Upper lobe of left lung (tissue), 6 donors: Measurements from ENCODE around the gene TSR1. TPM values are rescaled to one million over a fixed set of nuclear protein-coding genes. Genes with fewer than 3 reads are reported as not detected.

Experiments used
- ATAC-seq, 2 donors: fragments of 200-7000 bp; cut with Tn5 transposase; one replicate each; pipeline ENCODE4 v1.9.1; 2022; ENCODE audit warnings: mild to moderate bottlenecking in 2 of 2, moderate library complexity in 2 of 2; ENCODE audit not compliant: low FRiP score in 2 of 2
- DNase-seq, 2 donors: peaks; one replicate each; pipeline ENCODE4 v3.0.0-alpha.2; 2019 to 2020
- H3K27ac ChIP-seq, 4 donors: fragments of 200-600 bp; sonication (generic); one replicate each; pipeline ENCODE4 v1.5.1; 2016 to 2019
- H3K27me3 ChIP-seq, 4 donors: fragments of 200-600 bp; sonication (generic); one replicate each; pipeline ENCODE4 v1.5.1; 2017 to 2019
- H3K36me3 ChIP-seq, 4 donors: fragments of 200-600 bp; sonication (generic); one replicate each; pipeline ENCODE4 v1.5.1; 2016 to 2019
- H3K4me1 ChIP-seq, 4 donors: fragments of 200-600 bp; sonication (generic); one replicate each; pipeline ENCODE4 v1.5.1; 2018 to 2019
- H3K4me3 ChIP-seq, 4 donors: fragments of 200-600 bp; sonication (generic); one replicate each; pipeline ENCODE4 v1.5.1; 2017 to 2019; ENCODE audit warnings: mild to moderate bottlenecking in 2 of 4, moderate library complexity in 1 of 4
- H3K9me3 ChIP-seq, 4 donors: fragments of 200-600 bp; sonication (generic); one replicate each; pipeline ENCODE4 v1.5.1; 2018 to 2019
- CTCF ChIP-seq, 6 experiments: fragments of 450-650 bp in 4 of 6; fragments of 200-600 bp in 2 of 6; sonication (generic) in 2 of 6; IDR thresholded peaks; one replicate each; pipeline ENCODE4 v1.5.1; 2016 to 2019; ENCODE audit warnings: antibody characterized with exemption in 6 of 6
- EP300 ChIP-seq, 4 donors: sonication (generic); formaldehyde crosslinking; IDR thresholded peaks; one replicate each; pipeline ENCODE4 v1.5.1; 2017; ENCODE audit warnings: antibody characterized with exemption in 4 of 4, control low read depth in 2 of 4
- POLR2A ChIP-seq, 4 donors: fragments of 450-650 bp; IDR thresholded peaks; one replicate each; pipeline ENCODE4 v1.5.1; 2016 to 2017; ENCODE audit warnings: antibody characterized with exemption in 4 of 4, mild to moderate bottlenecking in 2 of 4
- POLR2AphosphoS5 ChIP-seq, 2 donors: sonication (generic); formaldehyde crosslinking; IDR thresholded peaks; one replicate each; pipeline ENCODE4 v1.5.1; 2017; ENCODE audit warnings: antibody characterized with exemption in 2 of 2
- WGBS, 2 donors: methylation state at CpG; one replicate each; pipeline ENCODE4 v1.1.5; 2017 to 2018; 5-methylcytosine and 5-hydroxymethylcytosine counted together
- total RNA-seq, 6 donors: library from RNA; depleted of rRNA in 4 of 6; stranded (reverse); fragments of >200 nt in 4 of 6; gene quantifications; one replicate each; pipeline versions ENCODE4 v1.1.0 to v1.2.1, GENCODE V29; 2016 to 2021
- donor health status: DM: no; HTN: no; CAD: no; lungs with moderate emphysema.
- donor health status: DM: no; HTN: yes; CAD: no; lungs with severe emphysema.

The TSR1 gene
- total RNA-seq, 6 donors from 2014 or later: 15.8 to 52.4 (median 23.6) TPM

GRCh38 chr17:2289878-2290478 lies 46.3 kb downstream of the TSR1 start:
- TF ChIP-seq CTCF (IDR thresholded peaks at IDR 0.05) (no peak), POLR2AphosphoS5 (IDR thresholded peaks at IDR 0.05) (no peak), EP300 (IDR thresholded peaks at IDR 0.05) (no peak), POLR2A (IDR thresholded peaks at IDR 0.05) (no peak)
- Histone ChIP-seq H3K27me3 (no peaks in the 10 kb centered on the region), H3K4me3 (no peak overlapping the region), H3K36me3 (peaks cover 19 to 88% (median 46%) of the 10 kb centered on the region in 4 donors), H3K4me1 (no peaks in the 10 kb centered on the region), H3K9me3 (no peaks in the 10 kb centered on the region), H3K27ac (no peak overlapping the region)
- DNase-seq (no peak), ATAC-seq (no peak)
- WGBS, 2 donors: 85 to 89% methylated on average over 5 of the region's 5 CpGs

DNA sequence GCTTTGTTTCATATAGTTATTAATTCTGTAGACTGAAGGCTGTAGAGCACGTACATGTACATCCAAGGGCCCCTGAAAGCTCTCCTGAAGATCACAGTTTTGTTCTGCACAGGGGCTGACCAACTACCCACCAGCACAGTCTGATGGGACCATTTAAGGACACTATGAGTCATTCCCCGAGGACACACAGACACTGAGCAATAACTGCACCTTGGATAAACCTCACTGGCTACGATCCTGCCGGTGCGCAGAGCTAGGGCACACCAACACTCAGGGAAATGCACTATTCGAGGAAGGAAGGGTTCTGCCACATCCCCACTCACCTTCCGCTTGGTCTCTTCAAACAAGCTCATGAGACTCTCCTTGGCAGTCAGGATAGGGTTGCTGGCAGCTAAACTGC lies 53.0 kb downstream of the TSR1 start:
- DNase-seq: no peak
- Histone ChIP-seq H3K36me3 (peaks cover 12 to 89% (median 49%) of the 10 kb centered on the region in 4 donors), H3K4me3 (no peak overlapping the region), H3K9me3 (no peaks in the 10 kb centered on the region), H3K27ac (no peak overlapping the region), H3K4me1 (peaks cover 0 to 4% (median 0%) of the 10 kb centered on the region in 4 donors), H3K27me3 (no peaks in the 10 kb centered on the region)
- TF ChIP-seq POLR2AphosphoS5 (IDR thresholded peaks at IDR 0.05): no peak
- no peak for TF ChIP-seq CTCF (IDR thresholded peaks at IDR 0.05)
- 92 to 95% methylated on average over 7 of the region's 7 CpGs for WGBS, 2 donors
- no peak for ATAC-seq

DNA sequence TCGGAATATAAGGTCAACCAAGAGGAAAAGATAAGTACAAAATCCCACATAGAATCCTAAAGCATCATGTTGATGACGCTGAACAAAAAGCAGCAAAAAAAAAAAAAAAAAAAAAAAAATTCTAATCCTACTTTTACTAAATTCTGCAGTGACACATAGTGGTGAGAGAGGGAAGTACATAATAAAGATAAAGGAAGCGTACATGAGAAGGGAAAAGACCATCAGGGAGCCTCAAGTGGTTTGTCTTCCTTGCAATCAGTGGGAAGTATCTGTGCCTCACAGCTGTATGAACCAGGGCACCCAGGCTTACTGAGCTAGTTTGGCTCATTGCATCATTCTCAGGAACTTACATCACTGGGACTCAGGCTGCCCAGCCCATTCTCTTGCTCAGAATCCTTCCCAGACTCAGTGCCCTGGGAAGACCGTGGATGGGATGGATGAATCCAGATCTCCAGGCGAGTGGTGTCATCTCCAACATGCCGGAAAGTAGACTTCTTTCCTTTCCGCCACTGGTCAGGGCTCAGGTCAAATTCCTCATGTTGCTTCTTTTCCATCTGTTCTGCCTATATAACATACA lies 53.9 kb downstream of the TSR1 start:
- H3K27ac ChIP-seq: no peak overlapping the region
- TF ChIP-seq EP300 (IDR thresholded peaks at IDR 0.05): no peak
- peak; percentile 39 to 59 (median 52) for TF ChIP-seq CTCF (IDR thresholded peaks at IDR 0.05)
- no peak overlapping the region for H3K4me3 ChIP-seq
- no peaks in the 10 kb centered on the region for H3K9me3 ChIP-seq
- H3K36me3 ChIP-seq: peaks cover 12 to 88% (median 48%) of the 10 kb centered on the region in 4 donors
- 55 to 59% methylated on average over 7 of the region's 7 CpGs for WGBS, 2 donors
- peaks cover 0 to 4% (median 0%) of the 10 kb centered on the region in 4 donors for H3K4me1 ChIP-seq
- H3K27me3 ChIP-seq: no peaks in the 10 kb centered on the region
- ATAC-seq (peak; percentile 46 to 90), DNase-seq (no peak)

- ATAC-seq (no peak), DNase-seq (no peak)
- H3K9me3 ChIP-seq: no peaks in the 10 kb centered on the region
- no peak overlapping the region for H3K4me3 ChIP-seq
- peaks cover 0 to 4% (median 0%) of the 10 kb centered on the region in 4 donors for H3K4me1 ChIP-seq
- no peaks in the 10 kb centered on the region for H3K27me3 ChIP-seq
- TF ChIP-seq EP300 (IDR thresholded peaks at IDR 0.05): no peak
- no peak for TF ChIP-seq CTCF (IDR thresholded peaks at IDR 0.05)
- no peak for TF ChIP-seq POLR2AphosphoS5 (IDR thresholded peaks at IDR 0.05)
- no peak for TF ChIP-seq POLR2A (IDR thresholded peaks at IDR 0.05)
- peaks cover 12 to 87% (median 41%) of the 10 kb centered on the region in 4 donors for H3K36me3 ChIP-seq
- H3K27ac ChIP-seq: no peak overlapping the region
- 94 to 95% methylated on average over 9 of the region's 9 CpGs for WGBS, 2 donors
Measured at GRCh38 chr17:2279707-2280106, 56.5 kb downstream of the TSR1 start.
